GM19397 (cell line): Measurements from ENCODE around the gene SMARCAL1.

Source experiments
- ATAC-seq: cut with Tn5 transposase; IDR thresholded peaks from one replicate; pipeline ENCODE4 v1.9.1; 2021; ENCODE audit warnings: mild to moderate bottlenecking, moderate library complexity; ENCODE audit not compliant: unreplicated experiment

Gene SMARCAL1

DNA sequence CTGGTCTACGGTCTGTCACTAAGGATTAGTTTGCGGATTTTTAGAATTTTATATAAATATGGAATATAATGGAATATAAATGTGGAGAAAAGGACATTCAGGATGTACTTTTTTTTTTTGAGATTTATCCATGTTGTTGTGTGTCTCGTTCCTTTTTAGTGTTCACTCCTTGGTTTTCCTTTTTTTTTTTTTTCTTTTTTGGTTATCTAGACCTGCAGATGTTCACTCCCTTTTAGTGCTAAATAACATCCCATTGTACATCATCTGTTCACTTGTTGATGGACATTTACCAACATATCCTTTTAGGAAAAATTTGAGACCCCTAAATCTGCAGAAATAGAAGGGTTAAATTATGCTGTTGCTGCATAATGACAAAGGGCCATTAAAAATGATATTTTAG lies 60.9 kb downstream of the SMARCAL1 start:
- no peak for ATAC-seq

DNA sequence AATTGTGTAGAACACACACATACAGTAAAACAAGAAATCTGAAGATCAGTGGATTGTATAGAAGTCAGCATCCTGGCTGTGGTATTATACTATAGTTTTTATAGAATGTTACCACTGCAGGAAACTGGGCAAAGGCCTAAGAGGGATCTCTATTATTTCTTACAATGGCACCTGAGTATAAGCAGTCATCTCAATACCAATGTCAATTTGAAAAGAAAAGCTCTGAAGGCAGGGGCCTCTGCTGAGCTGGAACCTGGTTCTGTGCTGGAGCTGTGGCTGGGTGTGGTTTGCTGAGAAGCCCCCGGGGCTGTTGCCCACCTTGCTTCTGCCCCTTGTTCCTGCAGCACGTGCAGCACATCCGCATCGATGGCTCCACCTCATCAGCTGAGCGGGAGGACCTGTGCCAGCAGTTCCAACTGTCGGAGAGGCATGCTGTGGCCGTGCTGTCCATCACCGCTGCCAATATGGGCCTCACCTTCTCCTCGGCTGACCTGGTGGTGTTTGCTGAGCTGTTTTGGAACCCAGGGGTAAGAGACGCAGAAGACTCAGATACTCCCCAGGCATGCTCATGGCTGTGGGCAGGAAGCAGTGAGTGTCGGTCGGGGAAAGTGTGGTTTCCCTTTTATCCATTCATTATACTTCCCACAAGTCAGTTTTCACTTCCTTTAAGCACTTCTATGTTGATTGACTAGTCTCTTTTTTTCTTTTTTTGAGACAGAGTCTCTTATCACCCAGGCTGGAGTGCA lies 62.8 kb downstream of the SMARCAL1 start:
- peak; percentile 64 for ATAC-seq

DNA sequence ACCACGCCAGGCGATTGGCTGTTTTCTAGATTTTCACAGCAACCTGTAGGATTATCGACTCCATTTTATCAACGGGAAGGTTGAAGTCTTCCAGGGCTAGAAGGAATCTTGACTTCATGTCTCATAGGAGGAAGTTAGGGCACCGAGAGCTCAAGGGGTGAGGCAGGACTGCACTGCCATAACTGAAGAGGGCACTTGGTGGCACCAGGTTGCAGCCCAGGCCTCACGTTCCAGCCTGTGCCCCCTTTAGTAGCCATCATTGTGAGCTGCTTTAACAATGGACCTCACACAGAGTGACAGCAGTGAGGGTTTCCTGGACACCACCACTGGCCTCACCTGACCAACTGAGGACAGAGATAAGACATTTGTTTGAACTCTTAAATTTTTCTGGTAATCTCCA lies 63.5 kb downstream of the SMARCAL1 start:
- no peak for ATAC-seq

DNA sequence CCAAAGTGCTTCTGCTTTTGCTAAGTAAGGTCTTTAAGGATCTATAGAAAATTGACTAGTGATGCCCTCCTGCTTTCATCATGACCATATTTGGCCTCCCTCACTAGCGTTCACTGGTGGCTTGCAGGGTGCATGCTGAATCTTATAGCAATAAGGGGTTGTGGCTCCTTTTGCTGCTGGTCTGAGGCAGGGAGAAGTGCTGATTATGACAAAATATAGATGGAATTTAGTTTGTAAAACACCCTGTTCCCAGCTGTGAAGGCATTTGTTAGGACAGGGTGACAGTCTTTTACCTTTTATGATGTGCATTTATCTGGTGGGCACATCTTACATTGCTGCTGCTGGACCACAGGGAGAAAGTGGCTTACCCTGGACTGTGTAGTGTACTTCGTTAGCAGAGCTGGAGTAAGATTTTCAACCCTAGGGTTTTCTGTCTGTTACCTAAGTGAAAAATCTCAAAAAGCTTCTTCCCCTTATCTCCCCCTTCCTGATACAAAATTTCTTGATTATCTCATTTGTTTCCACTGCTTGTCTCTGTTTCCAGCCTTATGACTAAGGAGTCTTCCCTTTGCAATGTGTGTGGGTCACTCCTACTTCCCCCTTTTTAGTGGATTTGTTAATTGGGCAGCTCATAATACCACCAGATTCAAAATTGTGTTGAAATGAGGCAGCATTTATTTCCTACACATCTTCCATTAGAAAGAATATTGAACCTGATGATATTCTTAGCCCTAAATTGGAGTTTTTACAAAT lies 65.2 kb downstream of the SMARCAL1 start:
- ATAC-seq: no peak

DNA sequence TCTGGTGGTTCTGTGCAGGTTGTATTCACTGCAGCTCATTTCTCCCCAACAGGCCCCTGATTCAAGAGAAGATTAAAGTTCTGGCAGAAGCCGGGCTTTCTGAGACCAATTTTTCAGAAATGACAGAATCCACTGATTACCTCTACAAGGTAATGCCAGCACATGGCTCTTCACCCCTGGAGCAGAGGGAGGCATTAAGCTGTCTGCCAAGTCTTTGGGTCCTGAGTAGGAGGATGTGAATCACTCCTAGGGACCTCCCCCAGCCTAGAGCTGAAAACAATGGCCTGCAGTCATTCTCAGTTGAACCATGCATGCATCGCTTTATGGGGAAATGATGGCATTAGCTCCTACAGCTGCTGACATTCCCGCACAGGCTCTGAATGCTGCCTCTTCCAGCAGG lies 65.9 kb downstream of the SMARCAL1 start:
- ATAC-seq: no peak

DNA sequence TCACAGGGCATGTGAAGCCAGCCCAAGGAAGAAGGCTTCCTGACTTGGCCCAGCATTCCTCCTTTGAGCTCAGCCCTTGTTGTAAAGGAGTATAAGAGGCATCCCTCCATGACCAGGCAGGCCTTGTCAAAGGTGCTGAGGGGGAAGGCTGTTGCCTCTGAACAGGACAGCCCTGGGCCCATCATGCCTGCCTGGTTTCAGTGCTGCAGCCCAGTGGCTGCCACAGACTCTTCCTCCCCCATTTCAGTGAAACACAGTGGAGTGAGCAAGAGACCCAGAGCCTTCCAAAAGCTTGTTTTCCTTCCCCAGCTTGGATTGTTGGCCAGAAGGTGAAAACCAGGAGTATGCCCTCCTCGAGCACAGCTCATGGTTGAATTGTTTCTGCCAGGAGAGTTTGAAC lies 66.5 kb downstream of the SMARCAL1 start:
- no peak for ATAC-seq

DNA sequence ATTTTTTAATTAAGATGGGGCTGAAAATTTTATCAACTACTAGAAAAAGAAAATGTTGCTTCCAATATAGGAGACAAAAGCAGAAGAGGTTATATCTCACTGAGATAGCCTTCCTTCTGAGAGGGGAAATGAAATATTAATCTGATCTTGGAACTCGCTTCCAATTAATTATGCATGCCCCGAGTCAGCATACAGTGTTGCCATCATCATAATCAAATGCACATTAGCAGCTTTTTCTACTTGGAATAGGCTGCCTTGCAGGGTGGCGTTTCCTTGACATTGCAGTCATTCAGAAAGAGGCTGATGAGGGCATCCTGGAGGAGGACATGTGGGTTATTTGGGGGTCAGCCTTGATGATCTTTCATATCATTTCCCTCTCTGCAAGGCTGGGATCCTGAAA lies 67.9 kb downstream of the SMARCAL1 start:
- no peak for ATAC-seq

DNA sequence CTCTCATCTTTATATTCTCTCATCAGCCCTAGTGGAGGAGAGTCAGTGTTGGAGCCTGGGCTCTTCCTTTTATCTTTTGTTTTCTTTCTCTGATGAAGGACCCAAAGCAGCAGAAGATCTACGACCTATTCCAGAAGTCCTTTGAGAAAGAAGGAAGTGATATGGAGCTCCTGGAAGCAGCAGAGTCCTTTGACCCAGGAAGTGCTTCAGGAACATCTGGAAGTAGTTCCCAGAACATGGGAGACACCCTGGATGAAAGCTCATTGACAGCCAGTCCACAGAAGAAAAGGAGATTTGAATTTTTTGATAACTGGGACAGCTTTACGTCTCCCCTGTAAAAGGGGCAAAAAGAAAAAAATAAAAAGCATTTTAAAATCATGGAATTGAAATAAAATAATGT lies 70.4 kb downstream of the SMARCAL1 start:
- ATAC-seq: no peak

DNA sequence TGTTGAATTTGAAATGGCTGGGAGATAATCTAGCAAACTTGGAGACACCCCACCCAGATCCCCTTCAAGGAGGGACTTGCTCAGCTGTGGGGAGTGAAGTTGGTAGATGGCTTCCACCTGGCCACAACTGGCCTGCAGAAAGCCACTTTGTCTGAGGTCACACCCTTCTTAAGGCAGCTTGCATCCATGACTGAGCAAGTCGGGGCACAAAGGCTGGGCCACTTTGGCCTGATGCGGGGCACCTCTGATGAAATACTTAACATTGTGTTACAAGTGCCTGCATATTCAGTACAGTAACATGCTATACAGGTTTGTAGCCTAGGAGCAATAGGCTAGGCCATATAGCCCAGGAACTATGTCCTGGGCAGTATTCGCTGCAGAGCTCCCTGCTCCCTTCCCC lies 73.0 kb downstream of the SMARCAL1 start:
- no peak for ATAC-seq

DNA sequence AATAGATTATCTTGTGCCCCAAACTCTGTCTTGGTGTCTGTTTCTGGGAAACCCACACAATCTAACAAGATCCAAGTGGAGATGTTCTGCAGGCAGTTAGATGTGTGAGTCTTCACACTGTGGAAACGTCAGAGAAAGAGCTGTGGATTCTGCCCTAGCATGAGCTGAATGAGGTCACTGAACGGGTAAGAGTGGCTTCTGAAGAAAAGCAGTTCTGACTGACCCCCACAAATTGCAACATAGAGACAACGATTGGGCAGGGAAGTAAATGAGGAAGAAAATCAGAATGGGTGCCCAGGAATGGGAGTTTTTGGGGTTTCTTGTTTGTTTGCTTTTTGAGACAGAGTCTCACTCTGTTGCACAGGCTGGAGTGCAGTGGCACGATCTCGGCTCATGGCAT lies 73.5 kb downstream of the SMARCAL1 start:
- no peak for ATAC-seq

DNA sequence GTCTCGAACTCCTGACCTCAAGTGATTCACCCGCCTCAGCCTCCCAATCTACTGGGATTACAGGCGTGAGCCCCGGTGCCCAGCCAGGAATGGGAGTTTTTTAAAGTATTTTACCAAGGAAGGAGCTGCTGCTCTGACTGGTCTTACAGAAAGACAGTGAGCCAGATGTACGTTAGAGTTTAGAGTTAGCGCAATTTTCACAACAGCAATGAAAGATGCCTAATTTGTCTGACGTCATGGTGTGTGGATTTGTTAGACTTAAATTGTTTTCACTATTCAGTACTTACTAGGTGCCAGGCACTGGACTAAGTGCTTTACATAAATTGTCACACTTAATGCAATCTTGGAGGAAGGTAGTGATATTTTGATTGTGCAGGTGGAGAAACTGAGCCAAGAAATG lies 74.0 kb downstream of the SMARCAL1 start:
- no peak for ATAC-seq

DNA sequence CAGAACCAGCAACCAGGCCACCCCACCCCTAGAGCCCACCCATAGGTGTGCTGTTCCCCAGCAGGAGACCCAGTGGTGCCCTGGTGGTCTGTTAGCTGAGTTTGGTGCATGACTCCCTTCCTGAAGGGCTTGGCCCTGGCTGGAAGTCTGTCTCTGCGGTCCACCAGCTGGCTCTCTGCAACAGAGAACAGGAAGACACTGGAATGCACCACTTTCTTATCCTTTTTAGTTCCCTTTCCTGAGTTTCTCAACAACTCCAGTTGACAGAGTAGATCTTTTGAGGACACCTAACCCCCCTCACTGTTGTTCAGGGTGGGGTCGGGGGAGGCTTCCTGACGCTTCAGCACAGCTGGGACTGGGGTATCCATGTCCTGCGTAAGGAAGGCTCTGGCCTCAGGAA lies 74.4 kb downstream of the SMARCAL1 start:
- no peak for ATAC-seq

DNA sequence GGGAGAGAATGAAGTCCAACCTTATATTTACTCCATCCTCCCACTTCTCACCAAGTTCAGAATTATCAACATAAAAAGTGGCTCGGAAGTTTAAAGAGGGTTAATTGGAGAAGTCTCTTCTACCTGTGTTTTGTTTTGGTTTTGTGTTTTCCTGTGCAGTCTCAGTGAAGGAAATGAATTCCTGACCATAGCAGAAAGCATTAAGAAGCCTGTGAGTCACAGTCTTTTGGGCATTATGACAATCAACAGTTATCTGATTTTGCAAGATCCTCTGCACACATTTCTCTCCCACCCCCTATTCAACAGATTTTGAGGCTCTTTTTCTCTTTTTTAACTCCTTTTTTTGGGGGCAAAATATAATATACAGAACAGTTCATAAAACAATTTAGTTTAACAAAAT lies 77.8 kb downstream of the SMARCAL1 start:
- ATAC-seq: no peak

DNA sequence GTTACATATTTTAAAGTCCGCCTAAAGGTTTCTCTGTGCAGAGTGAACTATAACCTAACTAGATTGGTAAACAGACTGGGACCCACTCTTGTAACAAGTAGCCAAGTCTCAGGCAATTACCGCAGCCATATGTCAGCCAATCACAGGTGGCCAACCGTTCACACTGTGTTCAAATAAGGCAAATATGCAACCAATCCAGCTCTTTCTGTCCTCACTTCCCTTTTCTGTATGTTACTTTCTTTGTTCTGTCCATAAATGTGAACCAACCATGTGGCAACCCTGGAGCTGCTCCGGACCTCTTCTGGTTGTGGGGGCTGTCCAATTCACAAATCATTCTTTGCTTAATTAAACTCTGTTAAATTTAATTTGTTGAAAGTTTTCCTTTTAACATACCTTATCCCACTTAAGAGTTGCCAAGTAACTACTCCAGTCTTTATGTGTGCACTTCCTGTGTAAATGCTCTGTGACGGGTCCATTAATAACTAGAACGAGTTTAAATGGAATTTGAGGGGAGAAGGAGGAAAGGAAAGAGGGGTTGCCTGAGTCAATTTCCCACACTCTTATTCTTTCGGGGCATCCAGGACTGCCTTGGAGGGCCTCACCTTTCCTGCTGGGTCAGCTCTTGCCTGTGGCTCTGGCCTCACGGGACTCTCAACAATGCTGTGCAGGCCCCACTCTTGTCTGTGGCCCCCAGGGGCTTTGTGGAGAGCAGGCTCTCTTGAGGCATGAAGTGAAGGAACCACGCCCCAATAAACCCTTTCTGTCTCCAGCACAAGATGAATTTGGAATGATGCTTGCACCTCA lies 79.7 kb downstream of the SMARCAL1 start:
- ATAC-seq: peak; percentile 76

DNA sequence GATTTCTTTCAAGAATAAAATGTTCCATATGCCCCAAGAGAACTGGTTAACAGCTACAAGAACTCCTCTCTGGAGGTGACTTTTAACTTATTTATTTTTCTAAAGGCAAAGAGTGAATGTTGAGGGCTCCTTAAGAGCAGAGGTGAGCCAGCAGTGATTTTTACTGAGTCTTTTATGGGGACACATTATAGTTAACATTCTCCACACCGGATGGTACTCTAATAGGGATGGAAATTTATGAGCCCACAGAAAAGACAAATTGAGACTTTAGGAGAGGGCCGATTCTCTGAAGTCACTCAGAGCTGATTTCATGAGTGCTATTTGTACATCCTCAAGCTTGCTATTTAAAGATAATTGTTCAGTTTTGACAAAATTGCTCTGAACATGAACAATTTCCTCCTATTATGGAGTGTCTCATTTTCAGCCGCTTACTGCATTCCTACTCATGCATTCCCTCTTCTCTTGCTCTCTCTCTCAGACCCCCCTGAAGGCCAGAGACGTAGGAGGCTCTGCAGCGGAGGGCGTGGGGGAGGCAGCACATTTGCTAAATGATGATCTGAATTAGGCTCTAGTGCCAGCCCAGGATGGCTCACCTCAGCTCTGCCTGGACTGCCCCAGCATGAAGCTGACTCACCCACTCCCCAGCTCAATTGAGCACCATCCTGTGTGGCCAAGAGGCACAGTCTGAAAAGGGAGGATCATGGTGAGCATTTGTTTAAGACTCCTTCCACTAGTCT lies 80.5 kb downstream of the SMARCAL1 start:
- peak; percentile 1 for ATAC-seq

DNA sequence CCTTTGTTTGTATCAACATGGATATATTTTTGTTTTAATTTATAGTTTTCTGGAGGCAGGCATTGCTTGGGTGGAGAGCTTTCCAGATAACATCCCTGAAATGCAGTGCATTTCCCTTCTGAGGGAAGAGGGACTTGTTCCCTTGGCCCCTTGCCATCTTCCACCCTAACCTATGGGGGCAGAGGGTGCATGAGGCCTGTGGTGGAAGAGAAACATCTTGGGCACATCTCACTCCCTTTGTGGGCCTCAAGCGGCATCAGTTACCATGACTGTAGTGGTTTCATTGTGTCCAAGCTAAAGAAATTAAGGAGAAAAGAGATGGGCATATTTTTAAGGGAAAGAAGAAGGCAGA lies 81.0 kb downstream of the SMARCAL1 start:
- ATAC-seq: no peak

DNA sequence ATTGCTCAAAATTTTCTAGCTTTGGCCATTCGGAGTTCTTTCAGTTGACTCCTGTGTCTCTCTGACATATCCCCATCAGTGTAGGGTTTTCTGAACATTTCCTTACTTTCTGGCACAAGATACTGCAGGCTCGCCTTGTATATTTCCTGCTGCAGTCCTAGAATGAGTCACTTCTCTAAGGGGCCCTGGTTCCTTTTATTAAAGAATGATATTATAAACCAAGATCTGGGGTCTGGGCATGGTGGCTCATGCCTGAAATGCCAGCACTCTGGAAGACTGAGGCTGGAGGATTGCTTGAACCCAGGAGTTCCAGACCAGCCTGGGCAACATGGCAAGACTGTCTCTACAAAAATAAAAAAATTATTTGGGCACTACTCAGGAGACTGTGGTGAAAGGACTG lies 83.4 kb downstream of the SMARCAL1 start:
- no peak for ATAC-seq

DNA sequence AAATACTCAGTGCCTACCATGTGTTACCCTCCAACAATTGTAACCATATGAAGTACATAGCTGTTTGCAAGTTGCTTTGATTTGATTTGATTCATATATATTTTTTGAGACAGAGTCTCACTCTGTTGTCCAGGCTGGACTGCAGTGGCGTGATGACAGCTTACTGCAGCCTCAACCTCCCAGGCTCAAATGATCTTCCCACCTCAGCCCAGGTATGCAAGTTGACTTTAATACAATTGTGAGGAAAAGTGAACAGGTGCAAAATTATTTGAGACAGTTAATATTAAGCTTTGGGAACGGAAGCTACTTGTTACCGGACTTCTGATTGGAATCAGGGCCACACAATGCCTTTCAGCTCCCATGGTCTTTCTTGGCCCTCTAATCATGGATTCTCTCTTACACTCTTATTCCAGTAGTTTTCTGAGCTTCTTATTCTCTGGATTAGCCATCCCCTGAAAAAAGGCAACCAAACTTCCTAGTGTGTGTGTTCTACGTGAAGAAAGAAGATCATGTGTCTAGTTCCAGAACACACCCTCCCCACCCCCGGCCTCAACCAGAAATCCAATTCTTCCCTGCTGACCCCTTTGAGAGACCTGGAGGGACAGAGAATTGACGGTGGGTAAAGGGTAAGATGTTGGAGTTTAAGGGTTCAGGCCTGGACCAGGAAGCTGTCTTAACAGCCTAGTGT lies 85.2 kb downstream of the SMARCAL1 start:
- ATAC-seq: no peak

DNA sequence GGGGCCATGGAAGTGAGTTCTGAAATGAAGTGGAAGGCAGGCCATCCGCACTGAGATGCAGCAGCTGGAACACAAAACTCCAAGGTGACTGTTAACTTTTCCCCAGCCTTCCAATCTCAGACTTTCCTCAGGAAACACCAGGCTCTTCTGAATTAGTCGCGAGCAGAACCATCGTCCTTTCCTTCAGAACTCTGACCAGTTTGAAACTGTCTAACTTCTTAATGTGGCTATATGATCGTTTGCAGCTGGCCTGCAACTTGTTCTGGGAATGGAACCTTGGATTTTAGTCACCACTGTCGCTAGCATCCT lies 85.7 kb downstream of the SMARCAL1 start:
- ATAC-seq: no peak

DNA sequence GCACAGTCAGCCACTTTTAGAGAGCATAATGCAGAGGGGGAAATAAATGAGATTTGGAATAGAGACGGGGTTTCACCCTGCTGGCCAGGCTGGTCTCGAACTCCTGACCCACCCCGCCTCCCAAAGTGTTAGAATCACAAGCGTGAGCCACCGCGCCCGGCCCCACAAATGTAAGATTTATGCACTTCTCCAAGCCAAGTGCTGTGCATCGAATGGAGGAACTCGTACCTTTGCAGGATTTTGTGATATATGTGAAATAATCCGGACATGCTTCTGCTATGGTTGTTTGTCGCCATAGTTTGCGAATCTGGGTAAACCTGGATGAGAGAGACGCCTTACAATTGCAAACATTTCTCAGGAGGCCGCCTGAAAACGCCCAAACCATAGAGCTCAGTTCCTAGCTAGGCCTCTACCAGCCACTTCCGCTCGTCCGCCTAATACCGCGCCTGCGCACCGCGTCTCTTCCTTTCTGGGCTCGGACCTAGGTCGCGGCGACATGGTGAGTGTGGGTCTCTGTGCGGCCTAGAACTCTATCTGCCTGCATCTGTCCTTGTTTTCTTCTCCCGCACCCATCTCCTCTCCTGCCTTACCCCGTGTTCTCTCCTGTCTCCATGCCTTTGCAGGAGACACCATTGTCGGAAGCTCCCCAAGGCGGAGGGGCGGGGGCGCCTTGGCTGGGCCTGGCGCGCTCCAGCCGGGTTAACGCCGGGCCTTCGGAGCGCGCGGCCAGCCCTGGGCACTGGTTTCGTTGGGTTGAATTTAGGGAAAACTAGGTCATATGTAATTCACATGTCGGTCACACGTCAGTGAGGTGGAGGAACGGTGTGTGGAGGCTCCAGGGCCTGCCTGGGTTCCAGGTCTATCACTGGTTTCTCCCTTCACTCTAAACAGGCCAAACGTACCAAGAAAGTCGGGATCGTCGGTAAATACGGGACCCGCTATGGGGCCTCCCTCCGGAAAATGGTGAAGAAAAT lies 86.4 kb downstream of the SMARCAL1 start, which contains the start of gene RPL37A:
TSS of gene RPL37A (plus strand) at position 466 of the 974 bp plus-strand sequence. CDS start at position 497, 31 bp downstream.
- peak; percentile 94 for ATAC-seq
